PC-3 (cell line): ENCODE data around the gene PCNT. TPM values are rescaled to one million over a fixed set of nuclear protein-coding genes. Genes with fewer than 3 reads are reported as not detected.

ENCODE experiments used
- ATAC-seq: fragments of 200-7000 bp; cut with Tn5 transposase; 2 replicates; pipeline ENCODE4 v1.9.1; 2020; ENCODE audit warnings: mild to moderate bottlenecking, moderate library complexity
- BruUV-seq: library from RNA; stranded (reverse); fragments of 400-500 nt; replicated peaks from 2 replicates; lab custom pipeline; 2021; lab: Mats Ljungman, UMichigan
- CTCF ChIA-PET: fragments of 300-600 bp; sonication (Branson Sonifier 250); formaldehyde crosslinking; loops from one replicate; lab custom pipeline; 2022; ENCODE audit warnings: antibody characterized with exemption; lab: Charles Lee
- POLR2A ChIA-PET: fragments of 300-600 bp; sonication (Branson Sonifier 250); formaldehyde crosslinking; loops from one replicate; lab custom pipeline; 2022; ENCODE audit warnings: antibody characterized with exemption; ENCODE audit not compliant: unreplicated experiment; lab: Charles Lee
- DNase-seq: peaks from one replicate; pipeline ENCODE4 v3.0.0-alpha.2; 2015
- H2AFZ ChIP-seq: fragments of 300-600 bp; sonication (generic); 2 replicates; pipeline ENCODE4 v1.6.0; 2016; ENCODE audit warnings: antibody characterized with exemption, low read length
- H3F3A ChIP-seq: fragments of 300-600 bp; sonication (generic); one replicate; pipeline ENCODE4 v1.6.0; 2017; ENCODE audit warnings: antibody characterized with exemption, low read length, control low read depth, mild to moderate bottlenecking; ENCODE audit not compliant: unreplicated experiment
- H3K27ac ChIP-seq: fragments of 300-600 bp; sonication (generic); 2 replicates; pipeline ENCODE4 v1.5.1; 2016; ENCODE audit warnings: mild to moderate bottlenecking, low read length
- H3K27me3 ChIP-seq: fragments of 300-600 bp; sonication (generic); 2 replicates; pipeline ENCODE4 v1.6.1; 2016; ENCODE audit warnings: low read length, mixed read lengths
- H3K36me3 ChIP-seq: fragments of 300-600 bp; sonication (generic); 2 replicates; pipeline ENCODE4 v1.6.1; 2016; ENCODE audit warnings: low read depth, mixed run types, low read length, mixed read lengths
- H3K4me1 ChIP-seq: fragments of 300-600 bp; sonication (generic); 2 replicates; pipeline ENCODE4 v1.5.1; 2016; ENCODE audit warnings: low read length; ENCODE audit not compliant: insufficient read depth
- H3K4me2 ChIP-seq: fragments of 300-600 bp; sonication (generic); 2 replicates; pipeline ENCODE4 v1.6.0; 2016; ENCODE audit warnings: low read length
- H3K4me3 ChIP-seq: fragments of 300-600 bp; sonication (generic); 2 replicates; pipeline ENCODE4 v1.5.1; 2016; ENCODE audit warnings: mild to moderate bottlenecking, low read length, mixed read lengths
- H3K79me2 ChIP-seq: fragments of 300-600 bp; sonication (generic); 2 replicates; pipeline ENCODE4 v1.6.1; 2017; ENCODE audit warnings: low read length, mixed read lengths
- H3K9ac ChIP-seq: fragments of 300-600 bp; sonication (generic); 2 replicates; pipeline ENCODE4 v1.6.0; 2016; ENCODE audit warnings: mild to moderate bottlenecking, low read length
- H3K9me2 ChIP-seq: fragments of 300-600 bp; sonication (generic); replicated peaks from 2 replicates; pipeline ENCODE4 v1.6.1; 2016; ENCODE audit warnings: mixed run types, low read length, mixed read lengths
- H3K9me3 ChIP-seq: fragments of 300-600 bp; sonication (generic); 2 replicates; pipeline ENCODE4 v1.6.1; 2016; ENCODE audit warnings: low read length, mixed read lengths
- H4K20me1 ChIP-seq: fragments of 300-600 bp; sonication (generic); 2 replicates; pipeline ENCODE4 v1.6.1; 2016; ENCODE audit warnings: low read length, mixed read lengths
- CTCF ChIP-seq: fragments of 300-600 bp; sonication (generic); conservative IDR thresholded peaks from 2 replicates; pipeline ENCODE4 v1.5.1; 2017; ENCODE audit warnings: antibody characterized with exemption, low read depth, mild to moderate bottlenecking, low read length
- EZH2 ChIP-seq: fragments of 300-600 bp; sonication (generic); IDR thresholded peaks from one replicate; pipeline ENCODE4 v1.6.1; 2017; ENCODE audit warnings: antibody characterized with exemption, mild to moderate bottlenecking, low read length; ENCODE audit not compliant: unreplicated experiment
- EZH2phosphoT487 ChIP-seq: fragments of 300-600 bp; sonication (generic); IDR thresholded peaks from 2 replicates; pipeline ENCODE4 v1.6.1; 2018; ENCODE audit warnings: mild to moderate bottlenecking, antibody characterized with exemption, low read length, borderline replicate concordance
- intact Hi-C: fragments of 100-400 bp; cut with micrococcal nuclease; formaldehyde crosslinking; loops from 2 replicates; pipeline ENCODE4 v1.9.0; 2023
- total RNA-seq: library from RNA; depleted of rRNA; stranded (reverse); fragments of >200 nt; gene quantifications from 2 replicates; pipeline ENCODE4 v1.2.3, GENCODE V29; 2014

PCNT gene
- total RNA-seq, 1 experiment from 2014 or later, result 51.4 TPM

GRCh38 chr21:46374761-46375389 is 50.9 kb downstream of the PCNT start:
- no peak overlapping the region for H3K4me2 ChIP-seq
- no peak overlapping the region for H3K4me3 ChIP-seq
- no peaks in the 10 kb centered on the region for H3K4me1 ChIP-seq
- no peaks in the 10 kb centered on the region for H3K9me3 ChIP-seq
- H4K20me1 ChIP-seq, result peaks cover 10% of the 10 kb centered on the region; the same call in 1 of the 2 replicates
- BruUV-seq, result no TSS peak
- peaks cover 22% of the 10 kb centered on the region for H3K36me3 ChIP-seq
- H2AFZ ChIP-seq, result no peak overlapping the region
- H3K9me2 ChIP-seq, result no peaks in the 10 kb centered on the region
- ATAC-seq (no peak), DNase-seq (no peak)
- ChIA-PET POLR2A (no interaction called here), CTCF (no interaction called here)
- H3K27ac ChIP-seq, result no peak overlapping the region
- H3K27me3 ChIP-seq, result no peaks in the 10 kb centered on the region
- TF ChIP-seq EZH2, result no peak
- TF ChIP-seq EZH2phosphoT487, result no peak
- no peak for TF ChIP-seq CTCF
- no peaks in the 10 kb centered on the region for H3F3A ChIP-seq
- intact Hi-C loops, result no loop called here
- H3K9ac ChIP-seq, result no peak overlapping the region
- peaks cover 74% of the 10 kb centered on the region for H3K79me2 ChIP-seq

DNA sequence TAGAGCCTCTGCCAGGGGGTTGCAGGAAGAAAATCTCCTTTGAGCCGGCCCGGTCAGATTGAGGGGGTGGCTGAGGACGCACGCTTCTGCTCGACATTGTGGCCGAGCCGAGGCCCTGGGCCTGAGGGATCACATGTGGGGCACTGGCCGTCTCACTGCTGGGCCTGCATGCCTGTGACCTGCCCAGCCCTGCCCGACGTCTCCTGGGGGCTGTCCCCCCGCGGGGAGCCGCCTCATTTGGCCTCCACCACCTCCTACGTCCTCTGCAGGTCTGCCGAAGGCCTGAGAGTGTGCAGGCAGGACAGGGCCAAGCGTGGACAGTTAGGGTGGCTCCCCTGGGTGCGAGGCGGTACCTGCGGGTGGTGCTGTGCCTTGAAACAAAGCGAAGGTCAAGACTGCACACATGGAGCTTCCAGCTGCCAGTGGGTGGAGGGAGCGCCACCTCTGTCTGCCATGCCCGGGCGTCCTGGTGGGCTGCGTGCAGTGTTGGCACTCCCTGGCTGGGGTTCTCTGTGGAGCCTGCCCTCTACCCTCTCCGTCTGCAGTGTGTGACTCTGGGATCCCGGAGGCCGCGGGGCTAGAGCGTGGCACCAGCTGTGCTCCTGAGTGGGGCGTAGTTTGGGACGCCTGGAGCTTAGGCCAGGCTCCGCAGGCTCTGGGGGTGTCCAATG is 51.7 kb downstream of the PCNT start:
- Histone ChIP-seq H3F3A (no peaks in the 10 kb centered on the region), H2AFZ (no peak overlapping the region), H3K4me3 (no peak overlapping the region), H3K27ac (no peak overlapping the region), H3K4me2 (no peak overlapping the region), H3K4me1 (no peaks in the 10 kb centered on the region), H3K36me3 (peaks cover 22% of the 10 kb centered on the region), H3K27me3 (no peaks in the 10 kb centered on the region), H3K9me2 (no peaks in the 10 kb centered on the region), H3K79me2 (peaks cover 76% of the 10 kb centered on the region), H3K9me3 (no peaks in the 10 kb centered on the region), H4K20me1 (peaks cover 10% of the 10 kb centered on the region; the same call in 1 of the 2 replicates), H3K9ac (no peak overlapping the region)
- DNase-seq (no peak), ATAC-seq (no peak)
- BruUV-seq, result no TSS peak
- intact Hi-C loops, result no loop called here
- ChIA-PET CTCF (no interaction called here), POLR2A (no interaction called here)
- TF ChIP-seq EZH2phosphoT487 (no peak), EZH2 (no peak), CTCF (no peak)

GRCh38 chr21:46376231-46376628 is 52.3 kb downstream of the PCNT start:
- Histone ChIP-seq H3K9me3 (no peaks in the 10 kb centered on the region), H3K4me2 (no peak overlapping the region), H4K20me1 (peaks cover 10% of the 10 kb centered on the region; the same call in 1 of the 2 replicates), H3F3A (no peaks in the 10 kb centered on the region), H3K27me3 (no peaks in the 10 kb centered on the region), H2AFZ (no peak overlapping the region), H3K36me3 (peaks cover 22% of the 10 kb centered on the region), H3K4me3 (no peak overlapping the region), H3K9ac (no peak overlapping the region), H3K4me1 (no peaks in the 10 kb centered on the region), H3K9me2 (no peaks in the 10 kb centered on the region), H3K79me2 (peaks cover 81% of the 10 kb centered on the region), H3K27ac (no peak overlapping the region)
- BruUV-seq, result no TSS peak
- ChIA-PET POLR2A (no interaction called here), CTCF (no interaction called here)
- intact Hi-C loops, result no loop called here
- TF ChIP-seq EZH2phosphoT487, result no peak
- TF ChIP-seq CTCF, result no peak
- ATAC-seq (no peak), DNase-seq (no peak)
